T-helper 1 cell treated with Interleukin-12 subunit alpha and Interleukin-12 subunit beta and Interleukin-4 antibody, amounts not matched to agents 30 ng/mL and 1 ng/mL, for 36 hours (primary cell): Measurements from ENCODE around the gene PIGU. TPM values are rescaled to one million over a fixed set of nuclear protein-coding genes. Genes with fewer than 3 reads are reported as not detected.

Experiments used
- intact Hi-C: fragments of 100-400 bp; cut with micrococcal nuclease; formaldehyde crosslinking; loops from one replicate; pipeline ENCODE4 v1.15.1; 2024
- total RNA-seq: library from RNA; stranded (reverse); gene quantifications from 2 replicates; pipeline ENCODE4 v1.2.3, GENCODE V29; 2022

Gene PIGU
- total RNA-seq, 1 donor from 2014 or later = 21.9 TPM

- intact Hi-C loops = no loop called here
These were observed 116.8 kb downstream of the PIGU start for GRCh38 chr20:34560141-34560523.

GRCh38 chr20:34559311-34560140, 117.4 kb downstream of the PIGU start:
- intact Hi-C loops = loop anchor here (2.0 kb wide), 2 partner anchors 21 to 839 kb away; partner anchors contain the start of gene PXMP4

GRCh38 chr20:34558320-34559218, 118.3 kb downstream of the PIGU start, which contains the start of gene MAP1LC3A:
Gene MAP1LC3A (plus strand): TSS chr20:34558718. CDS start chr20:34558869, 151 bp downstream.
- intact Hi-C loops = loop anchor here (1.0 to 2.0 kb wide), 8 partner anchors 20 to 838 kb away; partner anchors contain the start of genes AHCY, DYNLRB1, ITCH and PIGU

- intact Hi-C loops = loop anchor here (1.0 to 2.0 kb wide), 8 partner anchors 20 to 837 kb away; partner anchors contain the start of genes AHCY, DYNLRB1, ITCH and PIGU
These were observed 119.0 kb downstream of the PIGU start for GRCh38 chr20:34557936-34558319.

GRCh38 chr20:34553366-34553867, 123.5 kb downstream of the PIGU start:
- intact Hi-C loops = no loop called here

GRCh38 chr20:34552569-34552968, 124.3 kb downstream of the PIGU start:
- intact Hi-C loops = no loop called here

- intact Hi-C loops = no loop called here
These were observed 127.0 kb downstream of the PIGU start for GRCh38 chr20:34549929-34550305.

GRCh38 chr20:34549291-34549928, 127.5 kb downstream of the PIGU start:
- intact Hi-C loops = no loop called here

GRCh38 chr20:34547844-34548613, 128.9 kb downstream of the PIGU start:
- intact Hi-C loops = no loop called here

GRCh38 chr20:34546751-34547181, 130.1 kb downstream of the PIGU start:
- intact Hi-C loops = no loop called here

GRCh38 chr20:34544109-34544796, 132.6 kb downstream of the PIGU start:
- intact Hi-C loops = no loop called here

GRCh38 chr20:34543463-34544056, 133.3 kb downstream of the PIGU start:
- intact Hi-C loops = no loop called here

- intact Hi-C loops = no loop called here
These were observed 134.5 kb downstream of the PIGU start for GRCh38 chr20:34542439-34542838.

- intact Hi-C loops = no loop called here
These were observed 135.0 kb downstream of the PIGU start for GRCh38 chr20:34541917-34542316.

GRCh38 chr20:34541264-34541901, 135.5 kb downstream of the PIGU start:
- intact Hi-C loops = no loop called here

GRCh38 chr20:34540596-34541263, 136.2 kb downstream of the PIGU start:
- intact Hi-C loops = no loop called here

- intact Hi-C loops = loop anchor here (2.0 kb wide), 1 partner anchor 23 kb away; the partner anchor contains the start of gene DYNLRB1
These were observed 137.1 kb downstream of the PIGU start for GRCh38 chr20:34539756-34540155.

- intact Hi-C loops = loop anchor here (1.0 to 2.0 kb wide), 5 partner anchors 20 to 231 kb away; partner anchors contain the start of genes DYNLRB1, MAP1LC3A and PIGU
These were observed 138.2 kb downstream of the PIGU start for GRCh38 chr20:34538671-34539123.
